ENCODE data around the gene GHDC.

- TF ChIP-seq EP300 (IDR thresholded peaks at IDR 0.05) (no peak), POLR2A (IDR thresholded peaks at IDR 0.05; ENCODE audit: low read depth) (no peak)
Observed at GRCh38 chr17:42179335-42179734, 15.0 kb downstream of the GHDC start.

Data from esophagus muscularis mucosa (tissue), 2 donors.